Hematopoietic multipotent progenitor cell treated with erythropoietin and hydrocortisone succinate and interleukin-3 and kit ligand, for 8 days (in vitro differentiated cells): Measurements from ENCODE around the gene SLC22A5.
"Not testable (repeated sequence)": the region's sequence is repeated elsewhere in the genome, so short reads cannot be mapped to it uniquely, and the experiment has no call there.

Source experiments
- DNase-seq: peaks from one replicate; pipeline ENCODE4 v3.0.0-alpha.2; 2015

The SLC22A5 gene

GRCh38 chr5:132415516-132415915 lies 46.0 kb downstream of the SLC22A5 start:
- DNase-seq: not testable (repeated sequence)

- DNase-seq: no peak
Observed at GRCh38 chr5:132416306-132417009, 46.9 kb downstream of the SLC22A5 start.

GRCh38 chr5:132417010-132417439 lies 47.5 kb downstream of the SLC22A5 start:
- no peak for DNase-seq

- DNase-seq: no peak
Observed at GRCh38 chr5:132417461-132417860, 48.0 kb downstream of the SLC22A5 start.

GRCh38 chr5:132417889-132418485 lies 48.5 kb downstream of the SLC22A5 start:
- no peak for DNase-seq

- DNase-seq: peak; percentile 39
Observed at GRCh38 chr5:132418881-132419280, 49.4 kb downstream of the SLC22A5 start.

GRCh38 chr5:132419502-132420468 lies 50.3 kb downstream of the SLC22A5 start:
- DNase-seq: peak; percentile 78

- DNase-seq: no peak
Observed at GRCh38 chr5:132420706-132421272, 51.3 kb downstream of the SLC22A5 start.

- no peak for DNase-seq
Observed at GRCh38 chr5:132421462-132421861, 52.0 kb downstream of the SLC22A5 start.

GRCh38 chr5:132422720-132423437 lies 53.4 kb downstream of the SLC22A5 start:
- DNase-seq: peak; percentile 98

GRCh38 chr5:132423438-132423898 lies 54.0 kb downstream of the SLC22A5 start:
- no peak for DNase-seq

- DNase-seq: no peak
Observed at GRCh38 chr5:132424167-132424880, 54.8 kb downstream of the SLC22A5 start.

GRCh38 chr5:132425009-132425937 lies 55.8 kb downstream of the SLC22A5 start:
- DNase-seq: peak; percentile 55

- no peak for DNase-seq
Observed at GRCh38 chr5:132425975-132426524, 56.5 kb downstream of the SLC22A5 start.

- peak; percentile 83 for DNase-seq
Observed at GRCh38 chr5:132426525-132427138, 57.1 kb downstream of the SLC22A5 start.

- no peak for DNase-seq
Observed at GRCh38 chr5:132427281-132428146, 58.0 kb downstream of the SLC22A5 start.

- DNase-seq: no peak
Observed at GRCh38 chr5:132428147-132428482, 58.6 kb downstream of the SLC22A5 start.
